T follicular helper cell (primary cell): ENCODE results near the gene CARS1.
"Not testable (repeated sequence)": the region's sequence is repeated elsewhere in the genome, so short reads cannot be mapped to it uniquely, and the experiment has no call there.

ENCODE experiments used
- DNase-seq: peaks from one replicate; pipeline ENCODE4 v3.0.0-alpha.2; 2020; ENCODE audit warnings: low read depth

Gene CARS1

DNA sequence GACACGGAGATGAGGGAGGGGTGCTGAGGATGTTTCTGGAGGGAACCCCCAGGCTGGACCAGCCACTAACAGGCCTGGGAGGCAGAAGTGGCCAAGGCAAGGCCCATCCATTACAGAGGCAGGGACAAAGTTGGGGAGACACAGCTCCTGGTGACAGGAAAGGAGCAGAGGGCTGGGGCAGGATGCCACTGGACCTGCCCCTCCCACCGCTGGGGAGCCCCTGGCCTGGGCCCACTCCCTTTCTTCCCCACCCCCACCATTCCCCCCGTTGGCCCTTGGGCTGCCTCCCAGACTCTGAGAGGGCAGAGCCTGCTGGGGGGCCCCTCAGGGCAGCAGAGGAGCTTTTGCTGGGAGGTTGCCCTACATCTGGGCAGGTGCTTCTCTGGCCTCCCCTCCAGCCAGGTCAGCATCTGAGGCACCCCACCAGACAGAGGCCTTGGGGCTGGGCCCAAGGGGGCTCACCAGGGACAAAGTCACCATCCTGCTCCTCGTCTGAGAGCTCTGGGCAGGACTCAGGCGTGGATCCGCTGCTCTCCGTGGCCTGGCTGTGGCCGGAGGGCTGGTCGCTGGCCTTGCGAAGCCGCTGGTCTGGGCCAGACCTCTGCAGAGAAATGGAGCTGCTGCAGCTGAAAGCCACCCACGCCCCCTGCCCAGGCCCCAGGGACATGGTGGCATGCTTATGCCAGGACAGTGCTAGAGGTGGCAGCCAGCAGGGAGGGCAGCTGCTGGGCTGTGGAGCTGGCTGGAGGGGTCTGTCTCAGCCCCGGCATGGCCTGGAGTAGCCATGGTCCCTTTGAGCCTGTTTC lies 33.1 kb upstream of the CARS1 start:
- DNase-seq: no peak

DNA sequence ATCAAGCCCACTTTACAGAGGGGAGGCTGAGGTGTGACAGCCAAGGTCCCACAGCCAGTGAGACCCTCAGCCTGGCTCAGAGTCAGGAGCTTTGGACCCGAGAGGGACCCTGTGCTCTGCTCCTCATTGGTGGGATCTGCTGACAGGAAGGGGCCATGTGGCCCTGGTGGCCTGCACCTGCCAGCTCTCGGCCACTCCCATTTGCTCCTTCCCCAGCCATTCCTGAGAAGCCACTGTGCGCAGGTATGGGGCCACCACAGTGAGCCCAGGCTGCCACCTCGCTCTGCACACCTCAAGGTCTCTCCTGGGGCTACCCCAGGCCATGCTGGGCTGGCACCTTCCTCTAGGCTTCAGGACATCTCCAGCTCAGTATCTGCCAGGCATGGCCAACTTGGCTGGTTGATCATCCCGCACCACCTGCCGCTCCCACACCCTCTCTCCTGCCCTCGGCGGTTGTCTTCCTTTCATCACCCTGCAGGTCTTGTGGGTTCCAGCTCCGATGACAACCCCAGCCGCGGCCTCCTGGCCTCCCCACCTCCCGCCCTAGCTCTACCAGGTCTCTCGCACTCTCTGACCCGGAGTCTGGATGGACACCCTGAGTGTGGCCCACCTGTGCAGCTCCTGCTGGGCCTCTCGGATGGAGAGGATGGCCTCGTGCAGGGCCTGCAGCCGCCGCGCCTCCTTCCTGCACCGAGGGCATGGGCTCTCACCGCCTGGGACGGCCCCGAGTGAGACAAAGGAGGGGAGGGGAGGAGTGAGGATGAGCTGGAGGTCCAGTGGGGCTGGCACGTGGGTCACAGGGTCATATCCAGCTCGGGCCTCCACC lies 32.2 kb upstream of the CARS1 start:
- no peak for DNase-seq

DNA sequence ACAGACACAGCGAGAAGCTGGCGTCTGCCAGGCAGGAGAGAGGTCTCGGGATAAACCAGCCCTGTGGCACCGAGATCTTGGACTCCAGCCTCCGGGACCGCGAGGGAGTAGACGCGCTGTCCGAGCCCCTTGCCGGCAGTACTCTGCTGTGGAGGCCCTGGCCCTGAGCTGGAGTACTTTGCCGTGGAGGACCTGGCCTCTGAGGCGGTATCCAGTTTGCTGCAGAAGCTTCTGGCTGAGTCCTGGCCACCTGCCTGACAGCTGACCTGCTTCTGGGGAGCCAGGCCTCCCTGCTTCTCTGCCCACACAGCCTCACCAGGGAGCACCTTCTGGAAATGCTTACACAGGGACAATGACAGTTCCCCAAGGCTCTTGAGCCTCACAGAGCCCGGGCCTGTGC lies 31.6 kb upstream of the CARS1 start:
- no peak for DNase-seq

DNA sequence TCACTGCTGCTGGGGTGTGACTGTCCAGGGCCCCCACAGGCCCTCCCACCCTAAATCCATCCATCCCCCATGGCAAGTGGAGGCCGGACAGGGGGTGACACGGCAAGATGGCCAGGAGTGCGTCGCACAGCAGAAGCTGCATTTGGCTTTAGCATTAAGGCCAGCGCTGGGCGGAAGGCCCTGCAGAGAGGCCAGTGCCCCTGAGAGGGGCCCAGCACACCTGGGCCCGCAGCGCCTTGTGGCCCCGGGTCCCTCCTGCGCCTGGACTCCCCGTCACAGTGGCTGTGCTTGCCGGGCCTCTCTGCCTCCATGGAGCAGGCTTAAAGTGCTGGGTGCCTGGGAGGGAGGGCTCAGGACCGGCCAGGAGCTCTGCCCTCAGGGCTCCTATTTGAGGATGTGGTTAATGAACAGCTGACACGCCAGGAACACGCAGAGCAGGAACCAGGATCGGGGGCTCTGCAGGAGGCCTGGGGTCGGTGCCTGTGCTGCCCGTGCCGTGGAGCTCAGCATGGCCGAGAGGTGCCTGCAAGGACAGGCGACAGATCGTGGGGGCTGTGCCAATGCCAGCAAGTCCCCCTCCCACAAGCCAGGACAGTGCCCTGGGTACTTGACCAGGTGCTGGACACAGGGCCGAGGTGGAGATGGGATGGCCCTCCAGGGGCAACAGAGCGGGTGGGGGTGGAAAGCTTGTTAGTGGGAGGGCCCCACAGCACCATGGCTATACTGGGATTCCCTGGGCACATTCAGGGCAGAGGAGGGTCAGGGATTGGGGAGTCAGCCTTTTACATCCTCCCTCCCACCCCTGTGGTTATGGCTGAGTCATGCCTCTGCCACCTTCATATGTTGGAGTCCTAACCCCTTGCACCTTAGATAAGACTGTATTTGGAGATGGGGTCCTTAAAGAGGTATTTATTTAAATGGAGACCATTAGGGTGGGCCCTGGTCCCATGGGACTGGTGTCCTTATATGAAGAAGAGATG lies 30.9 kb upstream of the CARS1 start:
- DNase-seq: no peak

DNA sequence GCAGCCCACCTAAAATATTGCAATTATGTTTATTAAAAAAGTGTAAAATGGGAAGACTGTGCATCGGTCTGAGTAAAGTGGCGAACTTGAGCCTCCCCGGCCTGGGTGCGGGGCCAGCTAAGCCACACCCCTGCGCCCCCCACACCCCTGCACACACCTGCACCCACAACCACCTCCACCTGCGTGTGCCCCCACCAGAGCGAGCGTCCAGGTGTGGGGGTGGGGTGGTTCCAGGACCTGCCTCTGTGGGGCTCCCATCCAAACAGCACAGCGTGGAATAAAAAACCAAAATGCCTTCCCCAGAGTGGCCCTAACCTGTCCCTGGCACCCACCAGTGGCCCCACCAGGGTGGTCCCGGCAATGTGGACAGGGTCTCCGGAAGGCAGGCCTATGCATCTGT lies 30.1 kb upstream of the CARS1 start:
- no peak for DNase-seq

DNA sequence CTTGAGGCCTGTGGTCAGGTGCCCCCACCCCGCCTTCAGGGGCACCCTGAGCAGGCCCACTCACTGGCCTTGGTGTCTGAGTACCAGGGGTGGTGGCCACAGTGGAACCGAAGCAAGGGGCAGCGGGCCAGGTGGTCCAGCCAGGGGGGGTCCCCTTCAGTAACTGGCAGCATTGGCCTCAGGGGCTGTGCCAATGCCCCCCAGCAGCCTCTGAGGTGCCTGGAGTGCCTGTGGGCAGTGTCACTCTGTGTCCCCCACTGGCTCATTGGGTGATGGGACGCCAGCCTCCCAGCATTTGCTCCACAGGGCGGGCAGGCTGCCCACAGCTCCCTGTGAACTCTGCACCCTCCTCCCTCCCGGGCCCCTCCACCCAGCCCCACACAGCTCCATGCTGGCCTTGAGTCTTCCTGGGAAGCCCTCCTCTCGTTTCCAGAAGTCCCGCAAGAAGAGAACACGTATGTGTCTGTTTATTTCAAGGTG lies 29.5 kb upstream of the CARS1 start:
- DNase-seq: no peak

DNA sequence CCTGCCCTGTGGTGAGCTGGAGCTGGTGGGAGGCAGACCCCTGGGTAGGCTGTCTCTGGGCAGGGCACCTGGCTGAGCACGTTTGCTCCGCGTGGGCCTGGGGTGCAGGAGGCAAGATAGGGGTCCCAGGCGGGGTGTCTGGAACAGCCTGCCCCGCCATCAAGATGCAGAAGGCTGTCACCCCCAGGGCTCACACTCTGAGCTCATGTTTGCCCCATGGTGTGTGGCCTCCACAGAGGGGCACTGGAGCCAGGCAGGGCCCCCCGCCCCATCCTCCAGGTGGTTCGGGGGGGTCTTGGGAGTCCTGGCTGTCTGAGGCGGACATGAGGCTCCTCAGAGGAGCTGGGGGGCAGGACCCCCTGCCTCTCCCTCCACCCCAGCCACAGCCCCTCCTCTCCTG lies 28.9 kb upstream of the CARS1 start:
- DNase-seq: no peak

DNA sequence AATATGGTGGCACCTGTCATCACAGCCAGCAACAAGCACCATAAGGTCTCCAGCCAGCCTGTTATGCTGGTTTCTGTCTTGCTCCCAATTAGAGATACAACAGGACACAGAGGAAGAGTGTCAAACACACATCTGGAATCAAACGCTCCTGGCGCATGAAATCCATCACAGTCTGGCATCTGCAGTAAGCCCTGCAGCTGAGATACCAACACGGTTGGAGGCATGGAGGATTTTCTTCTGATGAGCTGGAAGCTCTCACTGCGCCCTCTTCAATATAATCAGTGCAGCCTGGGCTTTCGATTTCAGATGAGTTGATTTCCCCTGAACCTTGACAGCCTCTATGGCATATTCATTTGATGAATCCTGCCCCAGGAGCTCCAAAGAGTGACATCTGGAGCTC lies 27.8 kb upstream of the CARS1 start:
- DNase-seq: no peak

DNA sequence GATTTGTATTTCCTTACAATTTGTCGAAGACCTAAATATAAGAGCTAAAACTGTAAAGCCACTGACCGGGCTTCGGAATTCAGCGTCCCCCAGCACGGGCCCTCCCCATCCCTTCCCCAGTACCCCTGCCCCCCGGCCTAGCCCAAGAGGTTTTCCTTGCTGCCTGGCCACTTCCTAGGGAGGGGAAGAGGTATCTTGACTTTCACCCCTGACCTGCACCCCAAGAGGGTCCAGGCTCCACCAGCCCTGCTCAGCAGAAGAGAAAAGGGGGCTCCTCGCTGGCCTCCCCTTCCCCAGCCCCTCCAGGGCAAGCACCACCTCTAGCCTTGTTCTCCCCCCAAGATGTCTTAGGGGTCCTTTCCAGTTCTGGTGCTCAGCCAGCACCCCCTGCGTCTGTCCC lies 26.1 kb upstream of the CARS1 start:
- DNase-seq: no peak

DNA sequence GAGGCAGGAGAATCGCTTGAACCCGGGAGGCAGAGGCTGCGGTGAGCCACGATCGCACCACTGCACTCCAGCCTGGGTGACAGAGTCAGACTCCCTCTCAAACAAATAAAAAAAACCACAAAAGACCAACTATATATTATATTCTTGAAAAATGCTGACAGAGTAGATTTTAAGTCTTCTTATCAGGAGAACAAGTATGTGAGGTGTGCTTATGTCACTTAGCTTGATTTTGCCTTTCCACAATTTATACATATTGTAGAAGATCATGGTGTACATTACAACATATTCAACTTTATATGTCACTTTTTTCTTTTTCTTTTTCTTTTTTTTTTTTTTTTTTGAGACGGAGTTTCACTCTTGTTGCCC lies 24.1 kb upstream of the CARS1 start:
- no peak for DNase-seq

DNA sequence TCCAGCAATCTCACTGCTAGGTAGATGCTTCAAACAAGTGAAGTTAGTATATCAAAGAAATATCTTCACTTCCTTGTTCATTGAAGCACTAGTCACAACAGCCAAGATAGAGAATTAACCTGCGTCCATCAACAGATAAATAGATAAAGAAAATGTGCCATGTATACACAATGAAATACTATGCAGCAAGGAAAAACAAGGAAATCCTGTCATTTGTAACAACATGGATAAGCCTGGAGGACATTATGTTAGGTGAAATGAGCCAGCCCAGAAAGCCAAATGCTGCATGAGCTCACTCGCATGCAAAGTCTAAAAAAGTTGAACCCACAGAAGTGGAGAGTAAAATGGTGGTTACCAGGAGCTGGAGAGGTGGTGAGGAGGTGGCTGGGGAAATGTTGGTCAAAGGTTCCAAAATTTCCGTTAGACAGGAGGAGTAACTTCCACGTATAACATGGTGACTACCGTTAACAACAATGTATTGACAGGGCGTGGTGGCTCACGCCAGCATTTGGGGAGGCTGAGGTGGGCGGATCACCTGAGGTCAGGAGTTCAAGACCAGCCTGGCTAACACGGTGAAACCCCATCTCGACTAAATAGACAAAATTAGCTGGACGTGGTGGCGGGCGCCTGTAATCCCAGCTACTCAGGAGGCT lies 23.6 kb upstream of the CARS1 start:
- no peak for DNase-seq

DNA sequence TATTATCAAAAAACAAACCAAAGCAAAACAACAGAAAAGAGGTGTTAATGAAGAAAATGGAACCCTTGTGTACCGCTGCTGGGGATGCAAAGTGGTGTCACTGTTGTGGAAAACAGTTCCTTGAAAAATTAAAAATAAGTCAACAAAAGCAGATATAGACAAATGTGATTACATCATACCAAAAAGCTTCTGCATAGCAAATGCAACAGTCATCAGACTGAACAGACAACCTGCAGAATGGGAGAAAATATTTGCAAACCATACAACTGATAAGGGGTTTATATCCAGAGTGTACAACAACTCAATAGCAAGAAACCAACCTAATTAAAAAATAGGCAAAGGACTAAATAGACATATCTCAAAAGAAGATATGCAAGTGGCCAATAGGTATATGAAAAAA lies 22.9 kb upstream of the CARS1 start:
- no peak for DNase-seq

DNA sequence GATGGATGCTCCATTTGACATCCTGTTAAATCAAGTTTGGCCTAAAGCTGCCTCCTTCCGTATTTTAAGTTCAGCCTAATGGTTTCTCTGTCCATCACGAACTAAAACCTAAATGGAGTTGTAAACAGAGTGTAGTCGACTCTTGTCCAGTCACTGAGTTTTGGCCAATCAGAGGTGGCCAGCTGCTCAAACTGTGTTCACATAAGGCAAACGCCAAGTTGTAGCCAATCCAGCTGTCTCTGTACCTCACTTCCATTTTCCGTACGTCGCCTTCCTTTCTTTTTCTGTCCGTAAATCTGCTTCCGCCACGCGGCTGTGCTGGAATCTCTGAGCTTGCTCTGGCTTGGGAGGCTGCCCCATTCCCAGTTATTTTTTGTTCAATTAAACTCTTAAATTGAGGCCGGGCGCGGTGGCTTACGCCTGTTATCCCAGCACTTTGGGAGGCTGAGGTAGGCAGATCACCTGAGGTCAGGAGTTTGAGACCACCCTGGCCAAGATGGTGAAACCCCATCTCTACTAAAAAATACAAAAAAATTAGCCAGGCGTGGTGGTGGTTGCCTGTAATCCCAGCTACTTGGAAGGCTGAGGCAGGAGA lies 20.7 kb upstream of the CARS1 start:
- no peak for DNase-seq

DNA sequence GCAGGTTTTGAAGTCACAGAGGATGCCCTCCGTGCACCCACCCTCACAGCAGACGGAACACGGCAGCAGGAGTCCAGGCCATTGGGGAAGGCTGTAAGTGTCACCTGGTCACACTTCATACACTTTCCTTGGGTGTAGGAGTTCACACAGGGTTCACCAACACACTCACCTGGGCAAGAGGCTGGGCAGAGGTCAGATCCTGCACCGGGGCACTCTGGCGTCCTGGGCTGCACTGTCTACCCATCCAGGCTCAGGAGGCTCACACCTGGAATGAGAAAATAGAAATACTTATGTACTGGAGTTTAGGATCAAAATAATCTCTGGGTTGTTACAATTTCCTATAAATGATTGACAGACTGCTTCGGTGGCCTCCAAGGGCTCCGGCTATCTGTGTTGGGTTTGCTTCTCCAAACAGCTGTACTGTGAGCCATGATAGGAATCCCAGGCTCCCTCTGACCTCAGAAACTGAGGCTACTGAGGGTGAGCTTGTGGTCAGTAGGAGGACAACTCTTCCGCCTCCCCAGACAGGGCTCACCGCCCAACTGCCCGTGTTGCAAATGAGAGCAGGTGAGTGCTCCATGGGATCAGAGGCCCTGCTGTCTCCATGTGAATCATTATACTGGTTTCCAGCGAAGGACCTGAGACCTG lies 20.1 kb upstream of the CARS1 start:
- no peak for DNase-seq

DNA sequence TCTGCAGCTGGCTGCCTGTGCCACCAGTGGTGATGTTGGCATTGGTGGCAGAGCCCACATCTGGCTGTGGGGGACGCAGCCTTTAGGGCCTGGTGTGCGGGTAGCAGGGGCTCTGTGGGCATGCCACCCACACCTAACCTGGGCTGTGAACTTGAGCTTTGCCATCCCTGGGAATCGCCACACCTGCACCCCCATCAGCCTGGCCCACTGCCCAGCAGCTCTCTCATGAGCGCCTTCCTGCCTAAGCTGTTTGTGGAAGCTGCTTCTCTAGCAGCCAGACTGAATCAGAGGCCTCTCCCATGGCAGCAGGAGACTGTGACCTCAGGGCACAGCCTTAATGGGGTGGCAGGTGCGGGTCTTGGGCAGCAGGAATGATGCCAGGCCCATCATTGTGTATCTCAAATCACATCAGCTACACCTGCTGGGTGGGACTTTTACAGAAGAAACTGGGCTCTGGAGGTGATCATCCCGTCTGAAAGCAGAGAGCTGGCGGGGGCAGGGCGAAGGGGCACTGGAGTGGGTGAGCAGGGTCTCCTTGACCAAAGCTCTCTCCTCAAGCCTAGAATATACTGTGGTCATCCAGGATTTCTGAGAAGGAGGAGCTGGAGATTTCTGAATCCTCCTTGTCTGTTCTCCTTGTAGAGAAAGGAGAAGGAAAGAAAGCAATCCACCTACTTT lies 17.8 kb upstream of the CARS1 start:
- no peak for DNase-seq

DNA sequence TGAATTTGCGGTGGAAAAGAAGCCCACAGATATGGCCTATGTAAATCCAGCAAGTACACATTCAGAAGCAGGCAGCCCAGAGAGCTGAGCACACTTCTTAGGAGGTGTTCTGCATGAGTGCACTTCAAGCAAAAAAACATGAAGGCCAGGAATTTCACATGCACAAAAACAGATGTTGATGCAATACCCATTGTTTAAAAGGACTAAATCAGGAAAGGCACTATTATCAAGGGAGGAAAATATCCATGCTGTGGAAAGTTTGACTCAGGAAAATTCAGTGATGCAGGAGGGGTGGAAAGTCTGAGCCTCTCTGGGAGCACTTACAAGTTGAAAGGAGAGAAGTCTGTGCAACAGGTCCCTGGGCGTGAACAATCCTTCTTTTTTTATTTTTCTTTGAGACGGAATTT lies 15.8 kb upstream of the CARS1 start:
- DNase-seq: no peak

DNA sequence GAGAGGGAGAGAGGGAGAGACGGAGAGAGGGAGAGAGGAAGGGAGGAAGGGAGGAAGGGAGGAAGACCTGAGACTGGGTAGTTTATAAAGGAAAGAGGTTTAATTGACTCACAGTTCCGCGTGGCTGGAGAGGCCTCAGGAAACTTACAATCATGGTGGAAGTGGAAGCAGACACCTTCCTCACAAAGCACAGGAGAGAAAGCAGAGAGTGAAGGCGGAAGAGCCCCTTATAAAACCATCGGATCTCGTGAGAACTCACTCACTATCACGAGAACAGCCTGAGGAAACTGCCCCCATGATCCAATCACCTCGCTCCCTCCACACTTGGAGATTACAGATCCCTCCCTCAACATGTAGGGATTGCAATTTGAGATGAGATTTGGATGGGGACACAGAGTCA lies 12.2 kb upstream of the CARS1 start:
- DNase-seq: no peak

DNA sequence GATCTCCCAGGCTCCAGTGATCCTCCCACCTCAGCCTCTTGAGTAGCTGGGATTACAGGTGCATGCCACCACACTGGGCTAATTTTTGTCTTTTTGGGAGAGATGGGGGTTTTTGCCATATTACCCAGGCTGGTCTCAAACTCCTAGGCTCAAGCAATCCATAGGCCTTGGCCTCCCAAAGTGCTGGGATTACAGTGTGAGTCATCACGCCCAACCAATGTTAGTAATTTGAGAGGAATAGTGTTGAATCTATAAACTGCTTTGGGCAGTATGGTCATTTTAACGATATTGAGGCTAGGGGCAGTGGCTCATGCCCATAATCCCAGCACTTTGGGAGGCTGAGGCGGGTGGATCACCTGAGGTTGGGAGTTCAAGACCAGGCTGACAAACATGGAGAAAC lies 9.1 kb upstream of the CARS1 start:
- DNase-seq: not testable (repeated sequence)

DNA sequence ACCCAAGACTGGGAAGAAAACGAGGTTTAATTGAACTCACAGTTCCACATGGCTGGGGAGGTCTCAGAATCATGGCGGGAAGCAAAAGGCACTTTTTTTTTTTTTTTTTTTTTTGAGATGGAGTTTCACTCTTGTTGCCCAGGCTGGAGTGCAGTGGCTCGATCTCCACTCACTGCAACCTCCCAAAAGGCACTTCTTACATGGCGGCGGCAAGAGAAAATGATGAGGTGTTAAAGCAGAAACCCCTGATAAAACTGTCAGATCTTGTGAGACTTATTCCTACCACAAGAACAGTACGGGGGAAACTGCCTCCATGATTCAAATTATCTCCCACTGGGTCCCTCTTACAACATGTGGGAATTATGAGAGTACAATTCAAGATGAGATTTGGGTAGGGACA lies 7.5 kb upstream of the CARS1 start:
- DNase-seq: not testable (repeated sequence)

DNA sequence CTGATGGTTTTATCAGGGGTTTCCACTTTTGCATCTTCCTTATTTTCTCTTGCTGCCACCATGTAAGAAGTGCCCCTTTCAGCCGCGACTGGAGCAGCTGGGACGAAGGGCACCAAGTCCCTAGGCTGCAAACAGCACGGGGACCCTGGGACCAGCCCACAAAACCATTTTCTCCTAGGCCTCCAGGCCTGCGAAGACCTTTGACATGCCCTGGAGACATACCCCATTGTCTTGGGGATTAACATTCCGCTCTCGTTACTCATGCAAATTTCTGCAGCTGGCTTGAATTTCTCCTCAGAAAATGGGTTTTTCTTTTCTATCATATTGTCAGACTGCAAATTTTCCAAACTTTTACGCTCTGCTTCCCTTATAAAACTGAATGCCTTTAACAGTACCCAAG lies 6.7 kb upstream of the CARS1 start:
- not testable (repeated sequence) for DNase-seq
